CD4-positive, alpha-beta T cell (primary cell): ENCODE data around the gene MAB21L4. TPM values are rescaled to one million over a fixed set of nuclear protein-coding genes. Genes with fewer than 3 reads are reported as not detected.

Source experiments
- ATAC-seq: fragments of 200-7000 bp; cut with Tn5 transposase; one replicate; pipeline ENCODE4 v1.10.0; 2022; ENCODE audit warnings: mild to moderate bottlenecking; ENCODE audit not compliant: poor library complexity
- CTCF ChIA-PET: fragments of 350-600 bp; sonication (Branson Sonifier 250); formaldehyde crosslinking; loops from one replicate; lab custom pipeline; 2021; ENCODE audit warnings: antibody characterized with exemption, inconsistent platforms; lab: Charles Lee
- POLR2A ChIA-PET: fragments of 350-600 bp; sonication (Branson Sonifier 250); formaldehyde crosslinking; loops from one replicate; lab custom pipeline; 2021; ENCODE audit warnings: antibody characterized with exemption, inconsistent platforms; lab: Charles Lee
- DNase-seq, 14 experiments: peaks; one replicate each; pipeline ENCODE4 v3.0.0-alpha.2; 2013 to 2020; ENCODE audit warnings: mixed read lengths in 2 of 14
- H3K27ac ChIP-seq, 2 donors: one replicate each; pipeline versions ENCODE4 v1.5.1 to v1.7.0; 2013; ENCODE audit warnings: low read length in 2 of 2, low read depth in 1 of 2, mild to moderate bottlenecking in 1 of 2
- H3K27me3 ChIP-seq, 2 experiments: 1 replicate in 1 of 2; 2 replicates in 1 of 2; pipeline versions ENCODE4 v1.6.1 to v1.7.0; 2013; ENCODE audit warnings: low read length in 2 of 2, control low read depth in 1 of 2, mild to moderate bottlenecking in 1 of 2, moderate library complexity in 1 of 2; ENCODE audit not compliant: insufficient read depth in 2 of 2, control insufficient read depth in 1 of 2
- H3K36me3 ChIP-seq: one replicate; pipeline ENCODE4 v1.6.1; 2013; ENCODE audit warnings: low read length, control low read depth; ENCODE audit not compliant: insufficient read depth
- H3K4me1 ChIP-seq: one replicate; pipeline ENCODE4 v1.6.1; 2013; ENCODE audit warnings: low read length, control low read depth; ENCODE audit not compliant: insufficient read depth
- H3K4me3 ChIP-seq: one replicate; pipeline ENCODE4 v1.5.1; 2013; ENCODE audit warnings: mild to moderate bottlenecking, low read length, moderate library complexity
- H3K9me3 ChIP-seq, 2 experiments: 1 replicate in 1 of 2; 2 replicates in 1 of 2; pipeline versions ENCODE4 v1.6.1 to v1.7.0; 2013; ENCODE audit warnings: low read length in 2 of 2, mild to moderate bottlenecking in 2 of 2, control low read depth in 1 of 2, moderate library complexity in 1 of 2; ENCODE audit not compliant: control insufficient read depth in 1 of 2, insufficient read depth in 1 of 2
- H3K27ac Mint-ChIP-seq: one replicate; pipeline ENCODE4 v1.8.0; 2020; ENCODE audit warnings: mixed read lengths
- H3K27me3 Mint-ChIP-seq: one replicate; pipeline ENCODE4 v1.8.0; 2021; ENCODE audit warnings: mixed read lengths
- H3K36me3 Mint-ChIP-seq: one replicate; pipeline ENCODE4 v1.8.0; 2021; ENCODE audit warnings: low read depth, mixed read lengths
- H3K4me1 Mint-ChIP-seq: one replicate; pipeline ENCODE4 v1.8.0; 2021; ENCODE audit warnings: low read depth, mixed read lengths
- H3K4me3 Mint-ChIP-seq: one replicate; pipeline ENCODE4 v1.8.0; 2020; ENCODE audit warnings: mild to moderate bottlenecking, mixed read lengths
- H3K9me3 Mint-ChIP-seq: one replicate; pipeline ENCODE4 v1.8.0; 2020; ENCODE audit warnings: mixed read lengths
- intact Hi-C, 2 experiments: fragments of 100-400 bp; cut with DNase I in 1 of 2; cut with micrococcal nuclease in 1 of 2; formaldehyde crosslinking; loops; one replicate each; pipeline versions ENCODE4 v1.15.1 to v1.9.0; 2023 to 2025; cut with DNase I, micrococcal nuclease
- total RNA-seq, 174 experiments: library from RNA in 2 of 174; stranded (reverse) in 2 of 174; gene quantifications; one replicate each; pipeline ENCODE4 v1.2.3 and lab custom pipeline; 2021 to 2026
- TF ChIP-seq, protein P1 (sequence below): fragments of 200-600 bp; IDR thresholded peaks from one replicate; pipeline ENCODE4 v1.8.0; 2022; ENCODE audit warnings: antibody characterized with exemption, mild to moderate bottlenecking

MAB21L4 gene
- total RNA-seq, 2 experiments from 2014 or later: not detected

DNA sequence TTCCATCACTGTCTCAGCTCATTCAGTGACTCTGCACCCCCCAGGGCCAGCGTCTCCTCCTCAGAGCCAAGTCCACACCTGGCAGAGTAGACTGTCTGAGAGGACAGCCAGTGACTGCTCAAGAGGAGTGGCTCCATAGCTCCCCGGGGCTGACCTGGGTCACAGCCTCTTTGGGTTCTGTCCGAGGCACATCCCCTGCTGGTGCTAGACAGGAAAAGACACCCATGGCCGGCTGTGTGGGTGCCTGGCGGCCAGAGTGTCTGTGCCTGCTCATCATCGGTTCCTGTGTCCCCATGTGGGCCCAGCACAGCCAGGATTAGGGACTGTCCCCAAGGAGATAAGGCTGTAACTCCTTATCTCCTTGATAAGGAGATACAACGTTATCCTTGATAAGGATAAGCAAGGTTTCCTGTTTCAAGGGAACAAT, 6.7 kb upstream of the MAB21L4 start:
- DNase-seq (no peak), ATAC-seq (no peak)
- TF ChIP-seq, protein P1, sequence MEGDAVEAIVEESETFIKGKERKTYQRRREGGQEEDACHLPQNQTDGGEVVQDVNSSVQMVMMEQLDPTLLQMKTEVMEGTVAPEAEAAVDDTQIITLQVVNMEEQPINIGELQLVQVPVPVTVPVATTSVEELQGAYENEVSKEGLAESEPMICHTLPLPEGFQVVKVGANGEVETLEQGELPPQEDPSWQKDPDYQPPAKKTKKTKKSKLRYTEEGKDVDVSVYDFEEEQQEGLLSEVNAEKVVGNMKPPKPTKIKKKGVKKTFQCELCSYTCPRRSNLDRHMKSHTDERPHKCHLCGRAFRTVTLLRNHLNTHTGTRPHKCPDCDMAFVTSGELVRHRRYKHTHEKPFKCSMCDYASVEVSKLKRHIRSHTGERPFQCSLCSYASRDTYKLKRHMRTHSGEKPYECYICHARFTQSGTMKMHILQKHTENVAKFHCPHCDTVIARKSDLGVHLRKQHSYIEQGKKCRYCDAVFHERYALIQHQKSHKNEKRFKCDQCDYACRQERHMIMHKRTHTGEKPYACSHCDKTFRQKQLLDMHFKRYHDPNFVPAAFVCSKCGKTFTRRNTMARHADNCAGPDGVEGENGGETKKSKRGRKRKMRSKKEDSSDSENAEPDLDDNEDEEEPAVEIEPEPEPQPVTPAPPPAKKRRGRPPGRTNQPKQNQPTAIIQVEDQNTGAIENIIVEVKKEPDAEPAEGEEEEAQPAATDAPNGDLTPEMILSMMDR: no peak
- Mint-ChIP-seq H3K4me3 (no peak overlapping the region), H3K36me3 (no peaks in the 10 kb centered on the region), H3K27me3 (no peaks in the 10 kb centered on the region), H3K27ac (no peak overlapping the region), H3K4me1 (no peaks in the 10 kb centered on the region), H3K9me3 (no peaks in the 10 kb centered on the region)
- Histone ChIP-seq H3K4me1 (no peaks in the 10 kb centered on the region), H3K36me3 (no peaks in the 10 kb centered on the region), H3K27ac (no peak overlapping the region), H3K4me3 (no peak overlapping the region), H3K9me3 (peaks cover 0 to 5% of the 10 kb centered on the region in 2 experiments), H3K27me3 (no peaks in the 10 kb centered on the region)
- intact Hi-C loops: no loop called here
- ChIA-PET POLR2A (no interaction called here), CTCF (no interaction called here)

DNA sequence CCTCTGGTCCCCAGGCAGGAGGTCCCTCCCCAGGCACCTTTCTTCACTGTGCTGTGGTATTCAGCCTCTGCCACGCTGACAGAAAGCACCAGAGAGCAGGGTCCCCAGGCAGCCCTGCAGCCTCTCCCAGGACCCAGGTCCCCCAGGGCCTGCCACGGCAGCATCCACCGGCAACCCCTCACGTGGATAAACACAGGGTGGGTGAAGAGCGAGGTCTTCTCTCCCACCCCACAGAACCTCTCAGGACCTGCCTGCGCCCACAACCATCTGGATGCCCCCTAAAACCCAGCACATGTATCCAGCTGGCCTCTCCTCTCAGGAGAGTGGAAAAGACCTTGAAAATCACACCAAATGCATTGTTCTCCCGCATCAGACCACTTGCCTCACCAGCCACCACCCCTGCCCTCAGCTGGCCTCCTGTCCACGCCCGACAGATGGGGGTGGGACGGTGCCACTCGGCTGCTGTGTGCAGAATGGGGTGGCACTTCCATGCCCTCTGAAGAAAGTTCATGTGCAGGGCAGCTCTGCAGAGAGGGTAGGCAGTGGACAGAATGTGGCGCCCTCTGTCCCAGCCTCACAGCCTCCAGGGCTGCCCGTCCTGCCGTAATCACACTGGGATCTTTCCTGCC, 6.1 kb upstream of the MAB21L4 start:
- intact Hi-C loops: no loop called here
- Mint-ChIP-seq H3K4me3 (no peak overlapping the region), H3K9me3 (no peaks in the 10 kb centered on the region), H3K4me1 (no peaks in the 10 kb centered on the region), H3K36me3 (no peaks in the 10 kb centered on the region), H3K27ac (no peak overlapping the region), H3K27me3 (no peaks in the 10 kb centered on the region)
- Histone ChIP-seq H3K4me3 (no peak overlapping the region), H3K4me1 (no peaks in the 10 kb centered on the region), H3K36me3 (no peaks in the 10 kb centered on the region), H3K27ac (no peak overlapping the region), H3K27me3 (no peaks in the 10 kb centered on the region), H3K9me3 (peaks cover 0 to 5% of the 10 kb centered on the region in 2 experiments)
- ATAC-seq: no peak
- ChIA-PET POLR2A (no interaction called here), CTCF (no interaction called here)
- TF ChIP-seq, protein P1: no peak
- no peak for DNase-seq

DNA sequence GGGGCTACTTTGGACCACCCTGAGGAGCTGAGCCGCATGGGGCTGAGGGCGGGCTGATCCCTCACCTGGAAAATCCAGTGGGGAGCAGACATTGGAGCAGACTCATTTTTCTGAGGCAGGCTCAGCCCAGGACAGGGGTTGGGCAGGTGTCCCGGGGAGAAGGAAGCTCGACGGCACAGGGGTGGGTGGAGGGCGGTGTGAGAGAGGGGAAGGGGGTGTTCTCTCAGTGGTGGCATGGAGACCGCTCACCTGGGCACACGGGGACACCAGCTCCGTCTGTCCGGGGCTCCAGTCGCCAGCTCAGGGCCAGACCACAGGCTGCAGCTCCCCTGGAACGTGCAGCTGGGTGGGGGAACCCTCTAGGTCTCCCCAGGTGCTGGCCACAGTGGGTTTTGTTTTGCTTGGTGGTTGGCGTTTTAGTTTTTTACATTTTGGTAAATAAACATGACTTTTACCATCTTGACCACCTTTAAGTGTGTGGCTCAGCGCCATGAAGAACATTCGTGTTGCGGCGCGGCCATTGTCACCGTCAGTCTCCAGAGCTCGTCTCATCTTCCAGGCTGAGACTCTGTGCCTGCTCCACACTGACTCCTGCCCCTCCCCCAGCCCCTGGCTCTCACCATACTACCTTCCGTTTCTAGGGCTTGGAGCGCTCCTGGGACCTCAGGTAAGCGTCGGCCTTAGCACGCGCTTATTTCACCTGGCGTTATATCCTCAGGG, 4.3 kb upstream of the MAB21L4 start:
- Histone ChIP-seq H3K27ac (no peak overlapping the region), H3K36me3 (no peaks in the 10 kb centered on the region), H3K4me3 (no peak overlapping the region), H3K9me3 (peaks cover 0 to 5% of the 10 kb centered on the region in 2 experiments), H3K4me1 (no peaks in the 10 kb centered on the region), H3K27me3 (no peaks in the 10 kb centered on the region)
- no peaks in the 10 kb centered on the region for H3K27me3 Mint-ChIP-seq
- H3K9me3 Mint-ChIP-seq: no peaks in the 10 kb centered on the region
- no peak for DNase-seq
- no peak for ATAC-seq
- no peaks in the 10 kb centered on the region for H3K36me3 Mint-ChIP-seq
- ChIA-PET CTCF (no interaction called here), POLR2A (no interaction called here)
- H3K4me1 Mint-ChIP-seq: no peaks in the 10 kb centered on the region
- H3K27ac Mint-ChIP-seq: no peak overlapping the region
- TF ChIP-seq, protein P1: no peak
- no peak overlapping the region for H3K4me3 Mint-ChIP-seq
- intact Hi-C loops: no loop called here
